HL-60 (cell line): ENCODE results near the gene ADAMTS1.

Experiments used
- DNase-seq, 2 experiments: peaks; one replicate each; pipeline ENCODE4 v3.0.0-alpha.2; 2010 to 2020; ENCODE audit warnings: low read depth in 1 of 2, low spot score in 1 of 2
- H3K27ac ChIP-seq: fragments of 250-450 bp; sonication (Bioruptor Pico); replicated peaks from 2 replicates; pipeline ENCODE4 v1.5.1; 2020; ENCODE audit warnings: mild to moderate bottlenecking, moderate library complexity
- H3K27me3 ChIP-seq: fragments of 250-450 bp; sonication (Bioruptor Pico); 2 replicates; pipeline ENCODE4 v1.5.1; 2021; ENCODE audit warnings: mild to moderate bottlenecking, moderate library complexity; ENCODE audit not compliant: insufficient read depth, poor library complexity, severe bottlenecking
- H3K4me3 ChIP-seq: replicated peaks from 2 replicates; pipeline ENCODE4 v1.5.1; 2011; ENCODE audit warnings: mild to moderate bottlenecking, control low read depth, low read length; ENCODE audit not compliant: insufficient read depth
- CTCF ChIP-seq: IDR thresholded peaks from one replicate; pipeline ENCODE4 v1.5.1; 2011; ENCODE audit warnings: low read length, control low read depth, inconsistent platforms; ENCODE audit not compliant: insufficient read depth
- GABPA ChIP-seq: IDR thresholded peaks from 2 replicates; pipeline ENCODE4 v1.6.1; 2012; ENCODE audit warnings: low read depth
- POLR2AphosphoS5 ChIP-seq: IDR thresholded peaks from 2 replicates; pipeline ENCODE4 v1.6.1; 2012; ENCODE audit warnings: low read depth
- SPI1 ChIP-seq: IDR thresholded peaks from 2 replicates; pipeline ENCODE4 v1.6.1; 2012; ENCODE audit warnings: low read depth, mild to moderate bottlenecking, borderline replicate concordance
- TF ChIP-seq, protein P1 (sequence below): IDR thresholded peaks from 2 replicates; pipeline ENCODE4 v1.6.1; 2012; ENCODE audit warnings: low read depth; ENCODE audit not compliant: insufficient replicate concordance

ADAMTS1 gene

GRCh38 chr21:26798856-26799751 is 46.1 kb downstream of the ADAMTS1 start:
- H3K27me3 ChIP-seq = no peaks in the 10 kb centered on the region
- TF ChIP-seq, protein P1, sequence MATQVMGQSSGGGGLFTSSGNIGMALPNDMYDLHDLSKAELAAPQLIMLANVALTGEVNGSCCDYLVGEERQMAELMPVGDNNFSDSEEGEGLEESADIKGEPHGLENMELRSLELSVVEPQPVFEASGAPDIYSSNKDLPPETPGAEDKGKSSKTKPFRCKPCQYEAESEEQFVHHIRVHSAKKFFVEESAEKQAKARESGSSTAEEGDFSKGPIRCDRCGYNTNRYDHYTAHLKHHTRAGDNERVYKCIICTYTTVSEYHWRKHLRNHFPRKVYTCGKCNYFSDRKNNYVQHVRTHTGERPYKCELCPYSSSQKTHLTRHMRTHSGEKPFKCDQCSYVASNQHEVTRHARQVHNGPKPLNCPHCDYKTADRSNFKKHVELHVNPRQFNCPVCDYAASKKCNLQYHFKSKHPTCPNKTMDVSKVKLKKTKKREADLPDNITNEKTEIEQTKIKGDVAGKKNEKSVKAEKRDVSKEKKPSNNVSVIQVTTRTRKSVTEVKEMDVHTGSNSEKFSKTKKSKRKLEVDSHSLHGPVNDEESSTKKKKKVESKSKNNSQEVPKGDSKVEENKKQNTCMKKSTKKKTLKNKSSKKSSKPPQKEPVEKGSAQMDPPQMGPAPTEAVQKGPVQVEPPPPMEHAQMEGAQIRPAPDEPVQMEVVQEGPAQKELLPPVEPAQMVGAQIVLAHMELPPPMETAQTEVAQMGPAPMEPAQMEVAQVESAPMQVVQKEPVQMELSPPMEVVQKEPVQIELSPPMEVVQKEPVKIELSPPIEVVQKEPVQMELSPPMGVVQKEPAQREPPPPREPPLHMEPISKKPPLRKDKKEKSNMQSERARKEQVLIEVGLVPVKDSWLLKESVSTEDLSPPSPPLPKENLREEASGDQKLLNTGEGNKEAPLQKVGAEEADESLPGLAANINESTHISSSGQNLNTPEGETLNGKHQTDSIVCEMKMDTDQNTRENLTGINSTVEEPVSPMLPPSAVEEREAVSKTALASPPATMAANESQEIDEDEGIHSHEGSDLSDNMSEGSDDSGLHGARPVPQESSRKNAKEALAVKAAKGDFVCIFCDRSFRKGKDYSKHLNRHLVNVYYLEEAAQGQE = no peak
- no peak for TF ChIP-seq GABPA
- no peak for TF ChIP-seq POLR2AphosphoS5
- no peak for TF ChIP-seq CTCF
- TF ChIP-seq SPI1 = no peak
- DNase-seq = no peak
- no peak overlapping the region for H3K27ac ChIP-seq
- H3K4me3 ChIP-seq = no peak overlapping the region

- Histone ChIP-seq H3K27me3 (no peaks in the 10 kb centered on the region), H3K4me3 (no peak overlapping the region), H3K27ac (no peak overlapping the region)
- no peak for TF ChIP-seq GABPA
- TF ChIP-seq, protein P1 = no peak
- no peak for TF ChIP-seq CTCF
- TF ChIP-seq SPI1 = no peak
- no peak for DNase-seq
Observed at GRCh38 chr21:26797878-26798456, 47.2 kb downstream of the ADAMTS1 start.

GRCh38 chr21:26795866-26796329 is 49.3 kb downstream of the ADAMTS1 start:
- no peak overlapping the region for H3K27ac ChIP-seq
- TF ChIP-seq SPI1 (no peak), POLR2AphosphoS5 (no peak), CTCF (no peak), GABPA (no peak)
- TF ChIP-seq, protein P1 = no peak
- no peak overlapping the region for H3K4me3 ChIP-seq
- H3K27me3 ChIP-seq = no peaks in the 10 kb centered on the region
- DNase-seq = no peak
